ENCODE data around the gene PADI2.

The PADI2 gene

GRCh38 chr1:17059391-17060305, 59.6 kb downstream of the PADI2 start:
- DNase-seq (ENCODE audit: low spot score) (peak; percentile 75), FAIRE-seq (no peak)

GRCh38 chr1:17056551-17056950, 62.7 kb downstream of the PADI2 start:
- DNase-seq (ENCODE audit: low spot score) (no peak), FAIRE-seq (no peak)

GRCh38 chr1:17055801-17056200, 63.5 kb downstream of the PADI2 start:
- no peak for FAIRE-seq
- DNase-seq (ENCODE audit: low spot score), result no peak

GRCh38 chr1:17053685-17054410, 65.4 kb downstream of the PADI2 start, which contains the start of gene SDHB:
SDHB (minus strand) TSS chr1:17054032; CDS start chr1:17054019, 13 bp downstream.
- FAIRE-seq, result peak; percentile 93
- DNase-seq (ENCODE audit: low spot score), result peak; percentile 98

GRCh38 chr1:17053086-17053684, 66.1 kb downstream of the PADI2 start:
- DNase-seq (ENCODE audit: low spot score), result no peak
- FAIRE-seq, result no peak

- no peak for FAIRE-seq
Measured at GRCh38 chr1:17052641-17053040, 66.6 kb downstream of the PADI2 start.

GRCh38 chr1:17052038-17052437, 67.2 kb downstream of the PADI2 start:
- FAIRE-seq, result no peak
- no peak for DNase-seq (ENCODE audit: low spot score)

More at GRCh38 chr1:17052641-17053040, 66.6 kb downstream of the PADI2 start:
- DNase-seq (ENCODE audit: low spot score), result no peak

GRCh38 chr1:17047924-17048323, 71.3 kb downstream of the PADI2 start:
- DNase-seq (ENCODE audit: low spot score) (no peak), FAIRE-seq (no peak)

- DNase-seq (ENCODE audit: low spot score), result no peak
- no peak for FAIRE-seq
Measured at GRCh38 chr1:17046334-17046657, 73.0 kb downstream of the PADI2 start.

- DNase-seq (ENCODE audit: low spot score), result peak; percentile 44
- no peak for FAIRE-seq
Measured at GRCh38 chr1:17045634-17046333, 73.5 kb downstream of the PADI2 start.

- DNase-seq (ENCODE audit: low spot score), result no peak
- FAIRE-seq, result no peak
Measured at GRCh38 chr1:17045150-17045549, 74.1 kb downstream of the PADI2 start.

GRCh38 chr1:17043676-17044075, 75.6 kb downstream of the PADI2 start:
- no peak for DNase-seq (ENCODE audit: low spot score)
- no peak for FAIRE-seq

GRCh38 chr1:17040135-17040534, 79.1 kb downstream of the PADI2 start:
- no peak for FAIRE-seq
- no peak for DNase-seq (ENCODE audit: low spot score)

GRCh38 chr1:17039522-17039921, 79.7 kb downstream of the PADI2 start:
- FAIRE-seq (no peak), DNase-seq (ENCODE audit: low spot score) (no peak)

GRCh38 chr1:17033481-17033880, 85.8 kb downstream of the PADI2 start:
- DNase-seq (ENCODE audit: low spot score), result no peak
- FAIRE-seq, result no peak

GRCh38 chr1:17032741-17033140, 86.5 kb downstream of the PADI2 start:
- no peak for DNase-seq (ENCODE audit: low spot score)
- no peak for FAIRE-seq

GRCh38 chr1:17031436-17031835, 87.8 kb downstream of the PADI2 start:
- no peak for FAIRE-seq
- no peak for DNase-seq (ENCODE audit: low spot score)

GRCh38 chr1:17030206-17030605, 89.0 kb downstream of the PADI2 start:
- DNase-seq (ENCODE audit: low spot score) (no peak), FAIRE-seq (no peak)

GRCh38 chr1:17028662-17029188, 90.5 kb downstream of the PADI2 start:
- FAIRE-seq, result no peak
- no peak for DNase-seq (ENCODE audit: low spot score)

- no peak for DNase-seq (ENCODE audit: low spot score)
Measured at GRCh38 chr1:17027900-17028299, 91.4 kb downstream of the PADI2 start.

GRCh38 chr1:17027403-17027802, 91.8 kb downstream of the PADI2 start:
- FAIRE-seq (no peak), DNase-seq (ENCODE audit: low spot score) (no peak)

More at GRCh38 chr1:17027900-17028299, 91.4 kb downstream of the PADI2 start:
- FAIRE-seq, result no peak

Measured in urothelium cell line (cell line).